ENCODE data around the gene DCLK3.

The DCLK3 gene

GRCh38 chr3:36698314-36698713 lies 66.0 kb downstream of the DCLK3 start:
- ATAC-seq: no peak
- TF ChIP-seq ZNF8 (CRISPR knock-in tag; IDR thresholded peaks at IDR 0.05) (no peak), PPARA (CRISPR knock-in tag; IDR thresholded peaks at IDR 0.05; ENCODE audit: borderline replicate concordance) (no peak)

GRCh38 chr3:36697229-36698001 lies 66.9 kb downstream of the DCLK3 start:
- ATAC-seq: peak; percentile 56
- TF ChIP-seq CREB5 (CRISPR knock-in tag; IDR thresholded peaks at IDR 0.05; ENCODE audit: low read depth): no peak
- TF ChIP-seq GLIS3 (CRISPR knock-in tag; IDR thresholded peaks at IDR 0.05): no peak
- TF ChIP-seq ZC3H10 (CRISPR knock-in tag; IDR thresholded peaks at IDR 0.05): no peak
- no peak for TF ChIP-seq RARB (CRISPR knock-in tag; IDR thresholded peaks at IDR 0.05)
- no peak for TF ChIP-seq PATZ1 (CRISPR knock-in tag; IDR thresholded peaks at IDR 0.05; ENCODE audit: borderline replicate concordance)
- no peak for TF ChIP-seq ZFP30 (CRISPR knock-in tag; IDR thresholded peaks at IDR 0.05)
- no peak for TF ChIP-seq ZNF565 (CRISPR knock-in tag; conservative IDR thresholded peaks at IDR 0.05; ENCODE audit: low read depth)
- TF ChIP-seq ZFP3 (CRISPR knock-in tag; IDR thresholded peaks at IDR 0.05): no peak
- no peak for TF ChIP-seq ZNF8 (CRISPR knock-in tag; IDR thresholded peaks at IDR 0.05)
- TF ChIP-seq PPARA (CRISPR knock-in tag; IDR thresholded peaks at IDR 0.05; ENCODE audit: borderline replicate concordance): no peak
- TF ChIP-seq BACH2 (CRISPR knock-in tag; IDR thresholded peaks at IDR 0.05; ENCODE audit: borderline replicate concordance): no peak

- no peak for ATAC-seq
- no peak for TF ChIP-seq TCF4 (CRISPR knock-in tag; IDR thresholded peaks at IDR 0.05; ENCODE audit: borderline replicate concordance)
- no peak for TF ChIP-seq CSDC2 (CRISPR knock-in tag; IDR thresholded peaks at IDR 0.05)
These were observed 67.6 kb downstream of the DCLK3 start for GRCh38 chr3:36696799-36697198.

- ATAC-seq: no peak; the same call in 2 of the 3 replicates
- TF ChIP-seq CSRNP3 (CRISPR knock-in tag; IDR thresholded peaks at IDR 0.05) (no peak), TSHZ2 (CRISPR knock-in tag; IDR thresholded peaks at IDR 0.05) (no peak), ISL1 (CRISPR knock-in tag; IDR thresholded peaks at IDR 0.05) (no peak), ESRRG (CRISPR knock-in tag; IDR thresholded peaks at IDR 0.05) (no peak), ZNF8 (CRISPR knock-in tag; IDR thresholded peaks at IDR 0.05) (no peak), OSR1 (CRISPR knock-in tag; IDR thresholded peaks at IDR 0.05) (no peak), RARB (CRISPR knock-in tag; IDR thresholded peaks at IDR 0.05) (no peak), GLIS3 (CRISPR knock-in tag; IDR thresholded peaks at IDR 0.05) (no peak), CSDC2 (CRISPR knock-in tag; IDR thresholded peaks at IDR 0.05) (no peak), ARNTL (CRISPR knock-in tag; IDR thresholded peaks at IDR 0.05; ENCODE audit: borderline replicate concordance, low read depth) (no peak), PPARA (CRISPR knock-in tag; IDR thresholded peaks at IDR 0.05; ENCODE audit: borderline replicate concordance) (no peak), SNAI2 (CRISPR knock-in tag; IDR thresholded peaks at IDR 0.05) (no peak), BACH2 (CRISPR knock-in tag; IDR thresholded peaks at IDR 0.05; ENCODE audit: borderline replicate concordance) (no peak), ZFP30 (CRISPR knock-in tag; IDR thresholded peaks at IDR 0.05) (no peak), TOX (CRISPR knock-in tag; IDR thresholded peaks at IDR 0.05; ENCODE audit: borderline replicate concordance) (no peak), POU6F1 (CRISPR knock-in tag; IDR thresholded peaks at IDR 0.05; ENCODE audit: borderline replicate concordance, low read depth) (no peak), ZFP3 (CRISPR knock-in tag; IDR thresholded peaks at IDR 0.05) (no peak), ZNF70 (CRISPR knock-in tag; IDR thresholded peaks at IDR 0.05) (no peak)
These were observed 68.6 kb downstream of the DCLK3 start for GRCh38 chr3:36695769-36696137.
